Breast epithelium (tissue), 4 donors: ENCODE data around the gene JADE2. TPM values are rescaled to one million over a fixed set of nuclear protein-coding genes. Genes with fewer than 3 reads are reported as not detected.

Experiments used
- DNase-seq, 2 donors: peaks; one replicate each; pipeline ENCODE4 v3.0.0-alpha.2; 2019; ENCODE audit warnings: low spot score in 2 of 2
- H3K27ac ChIP-seq, 2 donors: fragments of 200-600 bp; sonication (generic) in 1 of 2; one replicate each; pipeline ENCODE4 v1.5.1; 2016 to 2019; ENCODE audit warnings: mild to moderate bottlenecking in 1 of 2
- H3K27me3 ChIP-seq, 2 donors: fragments of 200-600 bp; sonication (generic) in 1 of 2; one replicate each; pipeline versions ENCODE4 v1.5.1 to v1.6.0; 2017 to 2019; ENCODE audit warnings: control low read depth in 1 of 2, mild to moderate bottlenecking in 1 of 2
- H3K36me3 ChIP-seq: fragments of 200-600 bp; one replicate; pipeline ENCODE4 v1.5.1; 2019
- H3K4me1 ChIP-seq, 2 donors: fragments of 200-600 bp; sonication (generic); one replicate each; pipeline ENCODE4 v1.5.1; 2016 to 2019; ENCODE audit warnings: control low read depth in 1 of 2
- H3K4me3 ChIP-seq, 3 donors: fragments of 200-600 bp; sonication (generic); 1 replicate in 2 of 3; 2 replicates in 1 of 3; pipeline ENCODE4 v1.5.1; 2016 to 2019; ENCODE audit warnings: mild to moderate bottlenecking in 3 of 3, moderate library complexity in 2 of 3
- H3K9me3 ChIP-seq, 2 donors: fragments of 200-600 bp; sonication (generic) in 1 of 2; one replicate each; pipeline ENCODE4 v1.5.1; 2016 to 2019; ENCODE audit warnings: control low read depth in 1 of 2
- POLR2A ChIP-seq: fragments of 450-650 bp; IDR thresholded peaks from one replicate; pipeline ENCODE4 v1.6.1; 2016; ENCODE audit warnings: antibody characterized with exemption, mild to moderate bottlenecking, moderate library complexity
- POLR2AphosphoS5 ChIP-seq, 3 donors: sonication (generic); formaldehyde crosslinking; IDR thresholded peaks; one replicate each; pipeline ENCODE4 v1.6.1; 2017; ENCODE audit warnings: antibody characterized with exemption in 3 of 3
- intact Hi-C: fragments of 100-400 bp; cut with DNase I; formaldehyde crosslinking; loops from one replicate; pipeline ENCODE4 v1.15.1; 2023; ENCODE audit warnings: low total_unique reads
- total RNA-seq, 3 donors: library from RNA; depleted of rRNA; stranded (reverse); fragments of >200 nt; gene quantifications; one replicate each; pipeline ENCODE4 v1.1.0, GENCODE V29; 2016
- TF ChIP-seq, protein P1 (sequence below), 3 donors: fragments of 450-650 bp; IDR thresholded peaks; one replicate each; pipeline ENCODE4 v1.5.1; 2016 to 2017; ENCODE audit warnings: antibody characterized with exemption in 3 of 3, mild to moderate bottlenecking in 3 of 3, moderate library complexity in 3 of 3

The JADE2 gene
- total RNA-seq, 3 donors from 2014 or later, result 39.0 to 66.0 (median 61.4) TPM

DNA sequence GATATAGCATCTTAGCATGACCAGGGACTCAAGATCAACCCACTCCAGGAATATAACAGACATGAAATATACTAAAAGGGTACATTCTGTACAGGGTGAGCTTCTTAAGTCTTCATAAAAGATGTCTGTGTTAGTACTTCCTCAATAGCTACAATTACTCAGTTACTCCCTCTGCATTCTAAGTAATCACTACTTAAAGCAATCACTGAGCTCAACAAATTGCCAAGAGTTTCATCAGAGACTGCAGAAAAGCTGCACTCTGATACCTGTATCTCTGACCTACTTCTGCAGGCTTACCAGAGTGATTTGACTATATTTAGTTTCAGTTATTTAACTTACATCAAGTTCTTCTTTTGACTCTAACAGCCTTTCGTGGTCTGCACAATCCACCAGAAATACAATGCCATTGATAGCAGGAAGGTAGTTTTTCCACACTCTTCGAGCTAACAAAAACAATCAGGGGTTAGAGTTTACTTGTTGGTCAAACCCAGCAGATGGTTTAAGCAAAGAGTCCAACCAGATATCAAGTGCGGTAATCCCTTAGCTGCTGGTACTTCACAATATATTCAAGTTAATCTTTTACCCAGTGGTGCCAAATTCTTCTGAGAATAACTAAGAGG is 83.9 kb downstream of the JADE2 start:
- no peaks in the 10 kb centered on the region for H3K9me3 ChIP-seq
- peaks cover 8% of the 10 kb centered on the region for H3K36me3 ChIP-seq
- no peak for TF ChIP-seq POLR2AphosphoS5 (IDR thresholded peaks at IDR 0.05)
- no peak for TF ChIP-seq POLR2A
- TF ChIP-seq, protein P1, sequence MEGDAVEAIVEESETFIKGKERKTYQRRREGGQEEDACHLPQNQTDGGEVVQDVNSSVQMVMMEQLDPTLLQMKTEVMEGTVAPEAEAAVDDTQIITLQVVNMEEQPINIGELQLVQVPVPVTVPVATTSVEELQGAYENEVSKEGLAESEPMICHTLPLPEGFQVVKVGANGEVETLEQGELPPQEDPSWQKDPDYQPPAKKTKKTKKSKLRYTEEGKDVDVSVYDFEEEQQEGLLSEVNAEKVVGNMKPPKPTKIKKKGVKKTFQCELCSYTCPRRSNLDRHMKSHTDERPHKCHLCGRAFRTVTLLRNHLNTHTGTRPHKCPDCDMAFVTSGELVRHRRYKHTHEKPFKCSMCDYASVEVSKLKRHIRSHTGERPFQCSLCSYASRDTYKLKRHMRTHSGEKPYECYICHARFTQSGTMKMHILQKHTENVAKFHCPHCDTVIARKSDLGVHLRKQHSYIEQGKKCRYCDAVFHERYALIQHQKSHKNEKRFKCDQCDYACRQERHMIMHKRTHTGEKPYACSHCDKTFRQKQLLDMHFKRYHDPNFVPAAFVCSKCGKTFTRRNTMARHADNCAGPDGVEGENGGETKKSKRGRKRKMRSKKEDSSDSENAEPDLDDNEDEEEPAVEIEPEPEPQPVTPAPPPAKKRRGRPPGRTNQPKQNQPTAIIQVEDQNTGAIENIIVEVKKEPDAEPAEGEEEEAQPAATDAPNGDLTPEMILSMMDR (IDR thresholded peaks at IDR 0.05), result no peak
- DNase-seq, result no peak
- no peak overlapping the region for H3K27ac ChIP-seq
- no peaks in the 10 kb centered on the region for H3K4me1 ChIP-seq
- no peaks in the 10 kb centered on the region for H3K27me3 ChIP-seq
- no peak overlapping the region for H3K4me3 ChIP-seq
- intact Hi-C loops, result no loop called here

DNA sequence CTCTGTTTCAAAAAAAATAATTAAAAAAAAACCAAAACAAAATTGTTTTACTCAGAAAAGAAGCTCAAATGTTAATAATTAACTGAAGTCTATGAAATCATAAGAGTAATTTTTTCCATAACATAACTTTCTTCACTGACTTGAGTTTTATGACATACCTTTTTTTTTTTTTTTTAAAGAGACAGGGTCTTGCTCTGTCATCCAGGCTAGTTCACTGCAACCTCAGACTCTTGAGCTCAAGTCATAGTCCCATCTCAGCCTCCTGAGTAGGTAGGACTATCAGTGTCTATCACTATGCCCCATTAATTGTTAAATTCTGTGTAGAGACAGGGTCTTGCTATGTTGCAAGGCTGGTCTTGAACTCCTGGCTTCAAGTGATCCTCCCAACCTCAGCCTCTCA is 85.3 kb downstream of the JADE2 start:
- H3K36me3 ChIP-seq, result peaks cover 8% of the 10 kb centered on the region
- H3K4me1 ChIP-seq, result no peaks in the 10 kb centered on the region
- H3K4me3 ChIP-seq, result no peak overlapping the region
- intact Hi-C loops, result no loop called here
- no peak overlapping the region for H3K27ac ChIP-seq
- H3K27me3 ChIP-seq, result no peaks in the 10 kb centered on the region
- TF ChIP-seq POLR2AphosphoS5 (IDR thresholded peaks at IDR 0.05) (no peak), POLR2A (no peak)
- TF ChIP-seq, protein P1 (IDR thresholded peaks at IDR 0.05), result no peak
- no peaks in the 10 kb centered on the region for H3K9me3 ChIP-seq
- DNase-seq, result no peak

DNA sequence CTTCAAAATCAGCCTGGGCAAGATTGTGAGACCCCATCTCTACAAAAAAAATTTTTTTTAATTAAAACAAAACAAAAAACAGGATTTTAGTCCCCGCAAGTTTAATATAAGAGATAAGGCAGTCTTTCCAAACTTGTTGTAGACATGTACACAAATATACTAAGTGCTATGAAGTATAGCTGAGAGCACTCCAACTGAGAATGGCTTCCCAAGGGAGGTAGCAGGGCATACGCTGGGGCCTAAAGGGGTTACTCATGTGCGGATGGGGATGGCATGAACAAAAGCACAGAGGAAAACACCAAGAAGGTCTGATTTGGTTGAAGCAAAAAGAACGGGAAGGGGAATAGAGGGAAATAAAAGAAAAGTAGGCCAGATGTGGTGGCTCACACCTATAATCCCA is 86.0 kb downstream of the JADE2 start:
- Histone ChIP-seq H3K4me1 (no peaks in the 10 kb centered on the region), H3K27me3 (no peaks in the 10 kb centered on the region), H3K9me3 (no peaks in the 10 kb centered on the region), H3K4me3 (no peak overlapping the region), H3K27ac (no peak overlapping the region), H3K36me3 (peaks cover 8% of the 10 kb centered on the region)
- intact Hi-C loops, result no loop called here
- TF ChIP-seq, protein P1 (IDR thresholded peaks at IDR 0.05), result no peak
- TF ChIP-seq POLR2A (no peak), POLR2AphosphoS5 (IDR thresholded peaks at IDR 0.05) (no peak)
- no peak for DNase-seq

DNA sequence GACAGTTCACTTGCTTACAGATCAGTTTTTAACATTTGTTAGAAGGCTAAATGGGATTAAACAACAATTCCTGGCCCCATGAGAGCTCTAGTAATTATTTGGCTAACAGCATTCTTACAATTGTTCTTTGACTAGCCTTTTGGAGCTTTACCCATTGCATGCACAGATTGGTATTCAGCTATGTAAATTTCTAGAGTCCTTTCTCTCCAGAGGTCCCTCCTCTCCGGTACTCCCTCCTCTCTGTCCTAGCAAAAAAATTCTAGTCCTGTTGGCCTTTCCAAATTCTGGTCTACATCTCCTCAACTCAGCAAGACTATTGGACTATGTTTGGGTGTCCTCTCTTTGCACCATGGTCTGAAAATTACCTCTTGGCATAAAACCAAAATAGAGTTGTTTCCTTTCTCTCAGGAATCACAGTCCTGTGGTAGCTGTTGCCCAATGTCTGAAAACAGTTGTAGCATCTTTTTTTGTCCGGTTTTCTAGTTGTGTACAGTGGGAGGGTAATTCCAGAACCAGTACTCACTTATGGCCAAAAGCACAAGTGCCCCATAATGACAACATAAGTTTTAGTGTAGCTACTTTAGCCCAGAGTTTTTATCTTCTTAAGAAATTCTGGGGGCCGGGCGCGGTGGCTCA is 89.1 kb downstream of the JADE2 start:
- Histone ChIP-seq H3K9me3 (no peaks in the 10 kb centered on the region), H3K27me3 (no peaks in the 10 kb centered on the region), H3K4me1 (no peaks in the 10 kb centered on the region), H3K27ac (no peak overlapping the region), H3K4me3 (no peak overlapping the region), H3K36me3 (peaks cover 5% of the 10 kb centered on the region)
- intact Hi-C loops, result no loop called here
- no peak for DNase-seq
- TF ChIP-seq, protein P1 (IDR thresholded peaks at IDR 0.05), result no peak
- TF ChIP-seq POLR2AphosphoS5 (IDR thresholded peaks at IDR 0.05) (no peak), POLR2A (no peak)

DNA sequence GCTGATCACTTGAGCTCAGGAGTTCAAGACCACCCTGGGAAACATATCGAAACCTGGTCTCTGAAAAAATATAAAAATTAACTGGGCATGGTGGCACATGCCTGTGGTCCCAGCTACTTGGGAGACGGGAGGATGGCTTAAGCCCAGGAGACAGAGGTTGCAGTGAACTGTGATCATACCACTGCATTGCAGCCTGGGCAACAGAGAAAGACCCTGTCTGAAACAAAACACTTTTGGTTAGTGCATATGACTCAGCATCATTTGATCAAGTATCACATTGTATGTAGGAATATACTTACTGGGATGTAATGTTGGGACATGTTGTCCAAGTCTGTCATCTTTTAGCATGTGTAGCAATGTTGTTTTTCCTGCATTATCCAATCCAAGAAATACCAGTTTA is 95.2 kb downstream of the JADE2 start:
- TF ChIP-seq POLR2AphosphoS5 (IDR thresholded peaks at IDR 0.05) (no peak), POLR2A (no peak)
- TF ChIP-seq, protein P1 (IDR thresholded peaks at IDR 0.05), result no peak
- no peak for DNase-seq
- Histone ChIP-seq H3K27ac (no peak overlapping the region), H3K27me3 (no peaks in the 10 kb centered on the region), H3K9me3 (no peaks in the 10 kb centered on the region), H3K4me3 (no peak overlapping the region), H3K36me3 (peaks cover 5% of the 10 kb centered on the region), H3K4me1 (no peaks in the 10 kb centered on the region)
- intact Hi-C loops, result no loop called here
